ENCODE measurements around the gene MTG1.

Gene MTG1

DNA sequence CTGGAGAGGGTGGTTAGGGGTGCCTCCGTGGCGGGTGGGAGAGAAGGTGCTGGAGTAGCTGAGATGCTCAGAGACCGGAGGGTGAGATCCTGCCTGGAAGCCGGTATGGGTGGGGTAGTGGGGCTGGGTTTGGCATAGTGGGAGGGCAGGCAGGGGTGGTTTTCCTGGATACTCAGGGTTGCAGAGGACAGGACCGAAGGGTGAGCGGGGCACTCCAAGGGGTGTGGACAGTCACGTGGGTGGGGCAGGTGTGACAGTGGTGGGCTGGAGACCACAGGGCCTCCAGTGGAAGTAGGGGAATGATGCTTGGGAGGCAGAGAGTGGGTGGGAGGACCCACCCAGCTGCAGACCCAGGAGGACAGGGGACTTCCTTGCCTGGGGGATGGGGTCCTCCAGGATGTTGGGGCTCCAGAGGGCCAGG is 61.7 kb downstream of the MTG1 start:
- no peak for DNase-seq (ENCODE audit: low read depth)
- in situ Hi-C loops (cut with HindIII; ENCODE audit: low sequenced_read_pairs), result no loop called here
- H3K4me3 ChIP-seq (ENCODE audit: low read depth, low read length), result no peak overlapping the region
- TF ChIP-seq, protein P1, sequence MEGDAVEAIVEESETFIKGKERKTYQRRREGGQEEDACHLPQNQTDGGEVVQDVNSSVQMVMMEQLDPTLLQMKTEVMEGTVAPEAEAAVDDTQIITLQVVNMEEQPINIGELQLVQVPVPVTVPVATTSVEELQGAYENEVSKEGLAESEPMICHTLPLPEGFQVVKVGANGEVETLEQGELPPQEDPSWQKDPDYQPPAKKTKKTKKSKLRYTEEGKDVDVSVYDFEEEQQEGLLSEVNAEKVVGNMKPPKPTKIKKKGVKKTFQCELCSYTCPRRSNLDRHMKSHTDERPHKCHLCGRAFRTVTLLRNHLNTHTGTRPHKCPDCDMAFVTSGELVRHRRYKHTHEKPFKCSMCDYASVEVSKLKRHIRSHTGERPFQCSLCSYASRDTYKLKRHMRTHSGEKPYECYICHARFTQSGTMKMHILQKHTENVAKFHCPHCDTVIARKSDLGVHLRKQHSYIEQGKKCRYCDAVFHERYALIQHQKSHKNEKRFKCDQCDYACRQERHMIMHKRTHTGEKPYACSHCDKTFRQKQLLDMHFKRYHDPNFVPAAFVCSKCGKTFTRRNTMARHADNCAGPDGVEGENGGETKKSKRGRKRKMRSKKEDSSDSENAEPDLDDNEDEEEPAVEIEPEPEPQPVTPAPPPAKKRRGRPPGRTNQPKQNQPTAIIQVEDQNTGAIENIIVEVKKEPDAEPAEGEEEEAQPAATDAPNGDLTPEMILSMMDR (IDR thresholded peaks at IDR 0.05; ENCODE audit: low read depth, low read length, missing control alignments), result no peak

DNA sequence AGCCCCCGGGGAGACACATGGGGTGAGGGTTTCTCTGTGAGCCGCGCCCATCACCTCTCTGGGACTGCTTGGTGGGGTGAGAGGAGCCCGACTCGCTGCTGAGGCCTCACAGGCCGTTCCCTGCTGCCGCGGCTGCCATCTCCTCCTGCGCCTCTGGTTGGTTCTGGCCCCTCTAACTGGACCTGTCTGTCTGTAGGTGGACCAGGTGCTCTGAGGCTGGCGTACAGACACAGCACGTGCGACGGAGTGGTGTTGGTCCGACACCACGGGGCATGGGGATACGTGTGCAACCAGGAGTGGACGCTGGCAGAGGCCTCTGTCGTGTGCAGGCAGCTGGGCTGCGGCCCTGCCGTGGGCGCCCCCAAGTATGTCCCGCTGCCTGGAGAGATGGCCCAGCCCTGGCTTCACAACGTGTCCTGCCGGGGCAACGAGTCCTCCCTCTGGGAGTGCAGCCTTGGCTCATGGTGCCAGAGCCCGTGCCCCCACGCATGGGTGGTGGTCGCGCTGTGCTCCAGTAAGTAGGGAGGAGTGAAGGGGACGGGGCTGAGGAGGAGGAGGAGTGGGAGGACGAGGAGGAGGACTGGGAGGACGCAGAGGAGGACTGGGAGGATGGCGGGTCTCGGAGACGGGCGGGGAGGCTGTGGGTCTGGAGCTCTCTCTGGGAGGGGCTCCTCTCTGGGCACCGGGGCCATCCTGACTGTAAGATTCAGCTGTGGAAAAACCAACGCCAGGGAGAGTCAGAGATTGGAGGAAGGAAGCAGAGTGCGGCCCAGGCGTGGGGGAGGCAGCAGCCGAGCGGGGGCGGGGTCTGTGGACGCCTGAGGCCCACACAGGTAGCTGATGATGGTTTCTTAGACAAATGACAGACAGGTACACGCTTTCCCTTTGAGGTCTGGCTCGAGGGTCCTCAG is 62.3 kb downstream of the MTG1 start:
- DNase-seq (ENCODE audit: low read depth), result no peak
- in situ Hi-C loops (cut with HindIII; ENCODE audit: low sequenced_read_pairs), result no loop called here
- TF ChIP-seq, protein P1 (IDR thresholded peaks at IDR 0.05; ENCODE audit: low read depth, low read length, missing control alignments), result no peak
- no peak overlapping the region for H3K4me3 ChIP-seq (ENCODE audit: low read depth, low read length)

DNA sequence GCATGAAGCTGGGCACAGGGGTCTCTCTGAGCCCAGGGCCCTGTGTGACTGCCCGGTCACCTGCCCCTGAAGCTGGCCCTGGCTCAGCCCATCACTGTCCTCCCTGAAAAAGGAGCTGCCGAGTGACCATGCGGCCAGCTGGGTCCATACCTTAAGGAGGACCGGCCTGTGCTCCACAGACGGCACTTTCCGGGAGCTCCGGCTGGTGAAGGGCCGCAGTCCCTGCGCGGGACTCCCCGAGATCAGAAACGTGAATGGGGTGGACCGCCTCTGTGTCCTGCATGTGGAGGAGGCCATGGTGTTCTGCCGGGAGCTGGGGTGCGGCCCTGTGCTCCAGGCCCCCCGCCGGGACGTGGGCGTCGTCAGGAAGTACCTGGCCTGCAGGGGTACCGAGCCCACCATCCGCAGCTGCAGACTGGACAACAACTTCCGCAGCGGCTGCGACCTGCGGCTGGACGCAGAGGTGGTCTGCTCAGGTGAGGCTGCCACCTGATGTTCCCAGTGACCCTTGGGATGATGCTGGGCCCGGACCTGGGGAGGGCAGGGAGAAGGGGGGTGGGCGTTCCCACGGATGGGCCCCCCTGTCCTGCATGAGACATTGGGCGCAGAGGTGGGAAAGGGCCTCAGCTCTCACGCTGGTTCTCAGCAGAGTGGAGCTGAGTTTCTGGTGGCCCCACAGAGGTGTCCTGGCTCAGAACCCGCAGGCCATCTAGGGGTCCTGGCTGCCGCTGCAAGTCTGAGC is 63.3 kb downstream of the MTG1 start:
- no peak for DNase-seq (ENCODE audit: low read depth)
- H3K4me3 ChIP-seq (ENCODE audit: low read depth, low read length), result no peak overlapping the region
- TF ChIP-seq, protein P1 (IDR thresholded peaks at IDR 0.05; ENCODE audit: low read depth, low read length, missing control alignments), result no peak
- in situ Hi-C loops (cut with HindIII; ENCODE audit: low sequenced_read_pairs), result no loop called here

DNA sequence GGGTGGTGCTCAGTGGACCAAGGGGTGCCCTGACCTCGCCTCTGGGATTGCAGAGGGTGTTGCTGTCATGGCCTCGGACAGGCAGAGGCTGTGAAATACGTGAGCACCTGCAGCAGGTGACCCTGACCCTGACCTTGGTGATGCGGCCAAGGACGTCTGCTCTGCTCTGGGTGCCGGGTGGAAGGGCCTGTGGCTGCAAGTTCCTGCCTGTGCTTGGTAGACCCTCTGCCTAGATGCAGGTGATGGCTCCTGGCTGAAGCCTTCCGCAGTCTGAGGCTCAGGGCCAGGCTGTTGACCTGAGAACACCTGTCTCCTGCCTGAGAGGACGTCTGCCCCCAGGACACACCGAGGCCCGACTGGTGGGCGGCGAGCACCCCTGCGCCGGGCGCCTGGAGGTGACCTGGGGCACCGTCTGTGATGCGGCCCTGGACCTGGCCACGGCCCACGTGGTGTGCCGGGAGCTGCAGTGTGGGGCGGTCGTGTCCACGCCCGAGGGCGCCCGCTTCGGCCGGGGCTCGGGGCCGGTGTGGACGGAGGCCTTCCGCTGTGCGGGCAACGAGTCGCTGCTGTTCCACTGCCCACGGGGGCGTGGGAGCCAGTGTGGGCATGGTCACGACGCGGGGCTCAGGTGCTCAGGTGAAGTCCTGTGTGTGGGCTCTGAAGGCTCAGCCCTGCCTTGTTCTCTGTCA is 64.2 kb downstream of the MTG1 start:
- in situ Hi-C loops (cut with HindIII; ENCODE audit: low sequenced_read_pairs), result no loop called here
- TF ChIP-seq, protein P1 (IDR thresholded peaks at IDR 0.05; ENCODE audit: low read depth, low read length, missing control alignments), result no peak

DNA sequence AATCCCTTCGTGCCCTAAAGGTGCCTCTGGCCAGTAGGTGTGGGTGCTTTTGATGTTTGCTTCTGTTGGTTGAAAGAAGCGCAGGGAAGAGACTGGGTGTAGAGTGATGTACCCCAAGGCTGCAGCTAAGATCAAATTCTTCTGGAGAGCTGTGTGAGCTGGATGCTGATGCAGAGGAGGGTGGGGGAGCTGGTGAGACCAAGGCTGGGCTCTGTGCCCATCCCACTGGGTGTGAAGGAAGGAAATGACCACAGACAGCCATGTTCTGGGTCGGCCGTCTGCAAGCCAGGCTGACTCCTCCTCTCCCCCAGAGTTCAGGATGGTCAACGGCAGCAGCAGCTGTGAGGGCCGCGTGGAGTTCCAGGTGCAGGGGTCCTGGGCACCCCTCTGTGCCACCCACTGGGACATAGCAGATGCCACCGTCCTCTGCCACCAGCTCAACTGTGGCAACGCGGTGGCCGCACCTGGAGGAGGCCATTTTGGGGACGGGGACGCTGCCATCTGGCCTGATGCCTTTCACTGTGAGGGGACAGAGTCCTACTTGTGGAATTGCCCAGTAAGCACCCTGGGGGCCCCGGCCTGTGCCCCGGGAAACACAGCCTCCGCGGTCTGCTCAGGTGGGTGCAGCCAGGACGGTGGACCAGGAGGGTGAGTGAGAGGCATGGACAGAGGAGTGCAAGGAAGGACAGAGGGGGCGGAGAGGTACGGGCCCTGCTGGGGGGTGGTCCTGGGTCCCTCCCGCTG is 64.9 kb downstream of the MTG1 start:
- in situ Hi-C loops (cut with HindIII; ENCODE audit: low sequenced_read_pairs), result no loop called here
- no peak overlapping the region for H3K4me3 ChIP-seq (ENCODE audit: low read depth, low read length)
- TF ChIP-seq, protein P1 (IDR thresholded peaks at IDR 0.05; ENCODE audit: low read depth, low read length, missing control alignments), result no peak
- no peak for DNase-seq (ENCODE audit: low read depth)

More for the DNA sequence above, 64.2 kb downstream of the MTG1 start:
- H3K4me3 ChIP-seq (ENCODE audit: low read depth, low read length), result no peak overlapping the region
- DNase-seq (ENCODE audit: low read depth), result no peak
